Gastrocnemius medialis (tissue), 4 donors: Measurements from ENCODE around the gene LCLAT1. TPM values are rescaled to one million over a fixed set of nuclear protein-coding genes. Genes with fewer than 3 reads are reported as not detected.

Source experiments
- ATAC-seq, 2 donors: fragments of 150-250 bp; one replicate each; pipeline ENCODE4 v1.9.1; 2016
- DNase-seq, 2 donors: peaks; one replicate each; pipeline ENCODE4 v3.0.0-alpha.2; 2019
- H3K27ac ChIP-seq, 4 donors: fragments of 200-600 bp; sonication (generic); 1 replicate in 1 of 4; 2 replicates in 3 of 4; pipeline ENCODE4 v1.5.1; 2016 to 2018; ENCODE audit warnings: mild to moderate bottlenecking in 2 of 4, moderate library complexity in 1 of 4
- H3K27me3 ChIP-seq, 3 donors: fragments of 200-600 bp; sonication (generic) in 2 of 3; 1 replicate in 1 of 3; 2 replicates in 2 of 3; pipeline versions ENCODE4 v1.5.1 to v1.6.0; 2016 to 2019; ENCODE audit warnings: mild to moderate bottlenecking in 1 of 3, moderate library complexity in 1 of 3
- H3K36me3 ChIP-seq, 2 donors: fragments of 200-600 bp; sonication (generic) in 1 of 2; one replicate each; pipeline ENCODE4 v1.5.1; 2017 to 2018
- H3K4me1 ChIP-seq, 2 donors: fragments of 200-600 bp; sonication (generic) in 1 of 2; one replicate each; pipeline ENCODE4 v1.5.1; 2016 to 2017; ENCODE audit warnings: mild to moderate bottlenecking in 2 of 2
- H3K4me3 ChIP-seq, 4 donors: fragments of 200-600 bp; sonication (generic) in 3 of 4; 1 replicate in 1 of 4; 2 replicates in 3 of 4; pipeline ENCODE4 v1.5.1; 2016 to 2019; ENCODE audit warnings: mild to moderate bottlenecking in 2 of 4
- H3K9me3 ChIP-seq, 3 donors: fragments of 200-600 bp; sonication (generic) in 2 of 3; 1 replicate in 1 of 3; 2 replicates in 2 of 3; pipeline ENCODE4 v1.5.1; 2016 to 2019
- POLR2A ChIP-seq, 2 donors: fragments of 450-650 bp; IDR thresholded peaks; one replicate each; pipeline ENCODE4 v1.6.1; 2017; ENCODE audit warnings: antibody characterized with exemption in 2 of 2, mild to moderate bottlenecking in 2 of 2, moderate library complexity in 2 of 2
- in situ Hi-C, 4 donors: fragments of 200-750 bp; cut with MboI; loops; one replicate each; pipeline versions ENCODE4 v1.15.0 to v1.8.0; 2017; ENCODE audit warnings: low sequenced_read_pairs in 4 of 4
- intact Hi-C: fragments of 100-400 bp; cut with DNase I; formaldehyde crosslinking; loops from one replicate; pipeline ENCODE4 v1.15.1; 2023; ENCODE audit warnings: low total_unique reads
- total RNA-seq, 4 donors: library from RNA; depleted of rRNA; stranded (reverse); fragments of >200 nt; gene quantifications; one replicate each; pipeline versions ENCODE4 v1.1.0 to v1.2.3, GENCODE V29; 2016
- TF ChIP-seq, protein P1 (sequence below), 5 experiments: fragments of 450-650 bp in 3 of 5; fragments of 200-600 bp in 2 of 5; sonication (generic) in 2 of 5; IDR thresholded peaks in 4 of 5; conservative IDR thresholded peaks in 1 of 5; 1 replicate in 4 of 5; 2 replicates in 1 of 5; pipeline ENCODE4 v1.5.1; 2016 to 2019; ENCODE audit warnings: antibody characterized with exemption in 5 of 5, mild to moderate bottlenecking in 3 of 5, moderate library complexity in 3 of 5

LCLAT1 gene
- total RNA-seq, 4 donors from 2014 or later: 4.3 to 14.5 (median 11.3) TPM

DNA sequence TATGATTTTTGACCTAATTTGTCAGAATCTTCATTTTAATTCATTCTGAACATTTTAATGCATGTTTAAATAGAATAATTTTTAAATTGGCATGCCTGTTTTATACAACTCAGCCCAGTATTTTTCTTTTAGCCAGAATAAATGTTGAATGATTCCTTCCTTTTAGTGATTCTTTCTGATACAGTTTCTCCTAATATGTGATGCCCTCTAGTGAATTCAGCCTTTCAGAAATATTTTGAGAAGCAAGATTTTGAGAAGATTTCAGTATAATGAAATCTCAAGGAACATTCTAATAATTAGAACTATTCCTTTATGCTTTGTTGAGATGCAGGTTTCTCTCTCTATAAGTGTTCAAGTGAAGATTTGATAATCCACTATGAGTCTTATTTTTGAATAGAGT, 28.5 kb downstream of the LCLAT1 start:
- TF ChIP-seq POLR2A (IDR thresholded peaks at IDR 0.05): no peak
- TF ChIP-seq, protein P1, sequence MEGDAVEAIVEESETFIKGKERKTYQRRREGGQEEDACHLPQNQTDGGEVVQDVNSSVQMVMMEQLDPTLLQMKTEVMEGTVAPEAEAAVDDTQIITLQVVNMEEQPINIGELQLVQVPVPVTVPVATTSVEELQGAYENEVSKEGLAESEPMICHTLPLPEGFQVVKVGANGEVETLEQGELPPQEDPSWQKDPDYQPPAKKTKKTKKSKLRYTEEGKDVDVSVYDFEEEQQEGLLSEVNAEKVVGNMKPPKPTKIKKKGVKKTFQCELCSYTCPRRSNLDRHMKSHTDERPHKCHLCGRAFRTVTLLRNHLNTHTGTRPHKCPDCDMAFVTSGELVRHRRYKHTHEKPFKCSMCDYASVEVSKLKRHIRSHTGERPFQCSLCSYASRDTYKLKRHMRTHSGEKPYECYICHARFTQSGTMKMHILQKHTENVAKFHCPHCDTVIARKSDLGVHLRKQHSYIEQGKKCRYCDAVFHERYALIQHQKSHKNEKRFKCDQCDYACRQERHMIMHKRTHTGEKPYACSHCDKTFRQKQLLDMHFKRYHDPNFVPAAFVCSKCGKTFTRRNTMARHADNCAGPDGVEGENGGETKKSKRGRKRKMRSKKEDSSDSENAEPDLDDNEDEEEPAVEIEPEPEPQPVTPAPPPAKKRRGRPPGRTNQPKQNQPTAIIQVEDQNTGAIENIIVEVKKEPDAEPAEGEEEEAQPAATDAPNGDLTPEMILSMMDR (IDR thresholded peaks at IDR 0.05 in 4 of 5, conservative IDR thresholded peaks at IDR 0.05 in 1 of 5): no peak
- ATAC-seq: no peak
- Histone ChIP-seq H3K4me3 (no peak overlapping the region), H3K27me3 (no peaks in the 10 kb centered on the region), H3K4me1 (peaks cover 0 to 13% of the 10 kb centered on the region in 2 donors), H3K9me3 (no peaks in the 10 kb centered on the region), H3K36me3 (no peaks in the 10 kb centered on the region), H3K27ac (no peak overlapping the region)
- intact Hi-C loops: no loop called here
- in situ Hi-C loops: no loop called here
- no peak for DNase-seq

DNA sequence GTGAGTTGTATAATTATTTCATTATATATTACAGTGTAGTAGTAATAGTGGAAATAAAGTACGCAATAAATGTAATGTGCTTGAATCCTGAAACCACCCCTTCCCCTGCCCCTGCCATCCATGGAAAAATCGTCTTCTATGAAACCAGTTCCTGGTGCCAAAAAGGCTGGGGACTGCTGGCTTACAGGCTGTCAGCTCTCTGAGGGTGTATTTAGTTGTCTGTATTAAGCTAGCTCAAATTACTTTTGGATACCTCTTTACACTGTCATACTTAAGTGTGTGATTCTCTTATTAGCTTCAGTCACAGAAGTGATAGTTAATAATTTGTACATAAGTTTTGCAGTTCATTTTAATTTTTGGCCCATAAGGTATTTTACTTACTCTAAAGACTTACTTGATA, 29.6 kb downstream of the LCLAT1 start:
- no peaks in the 10 kb centered on the region for H3K27me3 ChIP-seq
- DNase-seq (no peak), ATAC-seq (no peak)
- in situ Hi-C loops: no loop called here
- intact Hi-C loops: no loop called here
- no peak overlapping the region for H3K4me3 ChIP-seq
- H3K36me3 ChIP-seq: no peaks in the 10 kb centered on the region
- no peak overlapping the region for H3K27ac ChIP-seq
- peaks cover 0 to 19% of the 10 kb centered on the region in 2 donors for H3K4me1 ChIP-seq
- TF ChIP-seq, protein P1 (IDR thresholded peaks at IDR 0.05 in 4 of 5, conservative IDR thresholded peaks at IDR 0.05 in 1 of 5): no peak
- no peak for TF ChIP-seq POLR2A (IDR thresholded peaks at IDR 0.05)
- no peaks in the 10 kb centered on the region for H3K9me3 ChIP-seq

DNA sequence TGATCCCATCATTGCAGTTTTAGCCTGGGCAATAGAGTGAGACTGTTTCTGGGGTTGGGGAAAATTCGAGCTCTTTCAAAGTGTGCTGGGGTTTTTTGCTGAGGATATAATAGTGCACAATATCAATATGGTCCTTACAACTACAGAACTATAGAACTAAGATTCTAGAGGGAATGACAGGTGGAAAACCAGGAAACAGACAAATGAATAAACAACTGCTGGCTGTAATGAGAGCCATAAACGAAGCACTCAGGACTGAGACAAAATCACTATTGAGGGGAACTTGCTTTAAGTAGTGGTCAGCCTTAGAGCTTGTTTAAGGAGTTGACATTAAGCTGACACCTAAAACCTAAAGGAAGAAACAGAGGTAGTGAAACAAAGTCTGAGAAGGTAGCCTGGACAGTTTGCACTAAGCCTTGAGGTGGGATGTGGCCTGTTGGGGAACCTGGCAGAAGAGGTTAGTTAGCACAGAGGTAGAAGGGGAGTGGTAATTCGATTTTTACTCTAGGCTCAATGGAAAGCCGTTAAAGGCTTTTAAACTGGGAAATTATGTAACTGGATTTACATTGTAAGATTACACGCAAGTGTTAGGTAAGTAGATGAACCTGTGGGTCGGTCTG, 33.8 kb downstream of the LCLAT1 start:
- Histone ChIP-seq H3K4me3 (no peak overlapping the region), H3K36me3 (no peaks in the 10 kb centered on the region), H3K27ac (no peak overlapping the region), H3K9me3 (no peaks in the 10 kb centered on the region), H3K4me1 (peaks cover 0 to 27% of the 10 kb centered on the region in 2 donors), H3K27me3 (no peaks in the 10 kb centered on the region)
- ATAC-seq: no peak
- intact Hi-C loops: no loop called here
- in situ Hi-C loops: no loop called here
- TF ChIP-seq, protein P1 (IDR thresholded peaks at IDR 0.05 in 4 of 5, conservative IDR thresholded peaks at IDR 0.05 in 1 of 5): no peak
- no peak for TF ChIP-seq POLR2A (IDR thresholded peaks at IDR 0.05)
- no peak for DNase-seq

DNA sequence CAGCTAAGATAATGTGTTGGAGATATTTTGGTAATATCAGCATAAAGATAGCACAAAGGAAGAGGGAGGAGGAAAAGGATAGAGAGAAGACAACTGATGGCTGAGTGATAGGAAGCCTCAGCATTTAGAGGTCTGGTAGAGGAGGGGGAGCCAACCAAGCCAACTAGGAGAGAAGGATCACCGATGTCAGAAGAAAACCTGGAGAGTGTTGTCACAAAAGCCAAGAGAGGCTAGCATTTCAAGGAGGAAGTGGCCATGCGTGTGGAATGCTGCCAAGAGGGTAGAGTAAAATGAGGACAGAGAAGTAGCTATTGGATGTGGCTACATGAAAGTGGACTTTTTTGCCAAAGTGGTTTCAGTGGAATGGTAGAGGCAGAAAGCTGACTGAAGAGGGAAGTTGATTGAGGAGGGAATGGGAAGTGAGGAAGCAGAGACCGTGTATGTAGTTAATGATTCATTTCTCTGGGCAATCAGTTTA, 34.3 kb downstream of the LCLAT1 start:
- ATAC-seq: no peak
- Histone ChIP-seq H3K27ac (no peak overlapping the region), H3K27me3 (no peaks in the 10 kb centered on the region), H3K4me1 (peaks cover 0 to 23% of the 10 kb centered on the region in 2 donors), H3K36me3 (no peaks in the 10 kb centered on the region), H3K9me3 (no peaks in the 10 kb centered on the region), H3K4me3 (no peak overlapping the region)
- in situ Hi-C loops (no loop called here), intact Hi-C loops (no loop called here)
- DNase-seq: peak; percentile 2 to 22
- no peak for TF ChIP-seq POLR2A (IDR thresholded peaks at IDR 0.05)
- TF ChIP-seq, protein P1 (IDR thresholded peaks at IDR 0.05 in 4 of 5, conservative IDR thresholded peaks at IDR 0.05 in 1 of 5): no peak

DNA sequence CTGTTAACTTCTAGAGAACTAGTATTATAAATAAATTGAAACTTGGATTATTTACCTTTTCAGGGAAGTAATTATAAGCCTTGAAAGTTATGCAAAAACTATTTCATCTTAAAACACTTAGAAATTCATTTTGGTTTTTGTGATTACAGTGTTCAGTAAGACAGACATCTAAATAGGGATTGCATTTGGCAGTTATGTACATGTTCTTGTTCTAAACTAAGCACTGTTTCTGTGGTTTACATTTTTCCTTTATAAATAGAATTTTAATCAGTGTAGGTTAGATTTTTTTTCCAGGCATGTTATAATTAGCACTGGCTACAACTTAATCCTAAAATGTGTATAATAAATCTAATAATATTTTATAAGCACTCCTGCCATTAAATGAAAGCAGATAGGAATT, 35.0 kb downstream of the LCLAT1 start:
- Histone ChIP-seq H3K4me1 (peaks cover 0 to 21% of the 10 kb centered on the region in 2 donors), H3K4me3 (no peak overlapping the region), H3K27me3 (no peaks in the 10 kb centered on the region), H3K27ac (no peak overlapping the region), H3K9me3 (no peaks in the 10 kb centered on the region), H3K36me3 (no peaks in the 10 kb centered on the region)
- in situ Hi-C loops (no loop called here), intact Hi-C loops (no loop called here)
- TF ChIP-seq POLR2A (IDR thresholded peaks at IDR 0.05): no peak
- TF ChIP-seq, protein P1 (IDR thresholded peaks at IDR 0.05 in 4 of 5, conservative IDR thresholded peaks at IDR 0.05 in 1 of 5): no peak
- DNase-seq: no peak
- ATAC-seq: no peak
